ENCODE data around the gene ZEB1. TPM values are rescaled to one million over a fixed set of nuclear protein-coding genes. Genes with fewer than 3 reads are reported as not detected.
"Not testable (repeated sequence)": the region's sequence is repeated elsewhere in the genome, so short reads cannot be mapped to it uniquely, and the experiment has no call there.

Gene ZEB1
- total and polyA plus RNA-seq, 9 of the 15 experiments (the other 6 are each of a cell fraction or from before 2014, with no cell fraction given): 2.1 to 8.4 (median 4.9) TPM

- H3K4me3 ChIP-seq; DNase-seq (ENCODE audit: extremely low read depth in 1 of 4, low spot score in 3 of 4); H3K36me3 ChIP-seq (ENCODE audit: control insufficient read depth, insufficient read depth, low read length); H3K79me2 ChIP-seq (ENCODE audit: control insufficient read depth, insufficient read depth, low read length); H3K9me3 ChIP-seq (replicated peaks; ENCODE audit: control insufficient read depth, insufficient read depth, low read depth, low read length); H3K4me1 ChIP-seq (replicated peaks in 1 of 2; ENCODE audit: control insufficient read depth in 2 of 2, insufficient read depth in 2 of 2, low read length in 2 of 2); H3K9ac ChIP-seq (ENCODE audit: insufficient read depth in 1 of 2, low read depth in 2 of 2, low read length in 2 of 2); BruUV-seq (replicated peaks); H3K4me2 ChIP-seq (ENCODE audit: insufficient read depth, low read length); POLR2A ChIA-PET; ATAC-seq; H3K27ac ChIP-seq (ENCODE audit: extremely low read depth, low read depth, low read length); H3K9me1 ChIP-seq (ENCODE audit: control insufficient read depth, insufficient read depth, low read length); in situ Hi-C loops (cut with MboI); CTCF ChIA-PET (ENCODE audit: low intra/inter-chr PET ratio); intact Hi-C loops (cut with micrococcal nuclease); H4K20me1 ChIP-seq (replicated peaks; ENCODE audit: control insufficient read depth, insufficient read depth, low read length); H2AFZ ChIP-seq (ENCODE audit: low read depth, low read length); FAIRE-seq; H3K27me3 ChIP-seq (ENCODE audit: control insufficient read depth in 2 of 2, insufficient read depth in 2 of 2, low read length in 2 of 2): not testable (repeated sequence)
- WGBS (ENCODE audit: insufficient coverage, low coverage, missing lambda C conversion rate): 60% methylated on average over 5 of the region's 13 CpGs
These were observed 45.2 kb downstream of the ZEB1 start for GRCh38 chr10:31364238-31364637.

GRCh38 chr10:31366703-31367102, 47.7 kb downstream of the ZEB1 start:
- Histone ChIP-seq H3K27ac (ENCODE audit: extremely low read depth, low read depth, low read length) (no peak overlapping the region), H3K9ac (ENCODE audit: insufficient read depth in 1 of 2, low read depth in 2 of 2, low read length in 2 of 2) (no peak overlapping the region), H4K20me1 (replicated peaks; ENCODE audit: control insufficient read depth, insufficient read depth, low read length) (no peaks in the 10 kb centered on the region), H3K36me3 (ENCODE audit: control insufficient read depth, insufficient read depth, low read length) (no peaks in the 10 kb centered on the region), H3K79me2 (ENCODE audit: control insufficient read depth, insufficient read depth, low read length) (no peaks in the 10 kb centered on the region), H3K9me1 (ENCODE audit: control insufficient read depth, insufficient read depth, low read length) (no peaks in the 10 kb centered on the region), H2AFZ (ENCODE audit: low read depth, low read length) (no peak overlapping the region), H3K27me3 (ENCODE audit: control insufficient read depth in 2 of 2, insufficient read depth in 2 of 2, low read length in 2 of 2) (no peaks in the 10 kb centered on the region), H3K9me3 (replicated peaks; ENCODE audit: control insufficient read depth, insufficient read depth, low read depth, low read length) (no peaks in the 10 kb centered on the region), H3K4me2 (ENCODE audit: insufficient read depth, low read length) (no peak overlapping the region), H3K4me3 (no peak overlapping the region), H3K4me1 (replicated peaks in 1 of 2; ENCODE audit: control insufficient read depth in 2 of 2, insufficient read depth in 2 of 2, low read length in 2 of 2) (no peaks in the 10 kb centered on the region)
- in situ Hi-C loops (cut with MboI) (no loop called here), intact Hi-C loops (cut with micrococcal nuclease) (no loop called here)
- CTCF ChIA-PET (ENCODE audit: low intra/inter-chr PET ratio): no interaction called here
- BruUV-seq (replicated peaks): no TSS peak
- POLR2A ChIA-PET: interaction anchor here (0.6 to 1.3 kb wide), 2 partner anchors 13 to 212 kb away, joined by 3 read pairs; no protein-coding TSS in a partner anchor
- DNase-seq (ENCODE audit: extremely low read depth in 1 of 4, low spot score in 3 of 4) (no peak), ATAC-seq (no peak), FAIRE-seq (no peak)
- no peak for TF ChIP-seq FOXO4 (CRISPR knock-in tag; IDR thresholded peaks at IDR 0.05)
- TF ChIP-seq PHF8 (IDR thresholded peaks at IDR 0.05; ENCODE audit: borderline replicate concordance, low read length): no peak
- 13% methylated on average over 4 of the region's 4 CpGs for WGBS (ENCODE audit: insufficient coverage, low coverage, missing lambda C conversion rate)
